ENCODE measurements around the gene NIPA2. TPM values are rescaled to one million over a fixed set of nuclear protein-coding genes. Genes with fewer than 3 reads are reported as not detected.

NIPA2 gene
- total RNA-seq, 2 donors from 2014 or later, result 57.0 to 58.3 TPM

GRCh38 chr15:22874966-22875365 lies 36.5 kb downstream of the NIPA2 start:
- Histone ChIP-seq H3K4me3 (ENCODE audit: low read length) (no peak overlapping the region), H3K27ac (ENCODE audit: low read depth, low read length) (no peak overlapping the region), H3K9ac (ENCODE audit: extremely low read depth, low read length, poor library complexity, severe bottlenecking) (no peak overlapping the region), H3K4me1 (ENCODE audit: control insufficient read depth, insufficient read depth, low read length) (no peaks in the 10 kb centered on the region), H3K27me3 (ENCODE audit: control insufficient read depth, insufficient read depth, low read length, poor library complexity, severe bottlenecking) (no peaks in the 10 kb centered on the region), H3K36me3 (ENCODE audit: control insufficient read depth, insufficient read depth, low read length) (peaks cover 81% of the 10 kb centered on the region), H3K9me3 (ENCODE audit: control insufficient read depth, low read length) (peaks cover 11% of the 10 kb centered on the region)
- no peak for TF ChIP-seq CTCF (conservative IDR thresholded peaks at IDR 0.05)
- Mint-ChIP-seq H3K4me3 (no peak overlapping the region), H3K27me3 (ENCODE audit: insufficient read depth) (no peaks in the 10 kb centered on the region), H3K36me3 (ENCODE audit: low read depth) (peaks cover 86% of the 10 kb centered on the region), H3K4me1 (peaks cover 4% of the 10 kb centered on the region), H3K27ac (no peak overlapping the region), H3K9me3 (no peaks in the 10 kb centered on the region)
- WGBS, 2 experiments (ENCODE audit: insufficient coverage in 1 of 2, insufficient read length in 1 of 2), result 89 to 98% methylated on average over 5 to 7 of the region's 7 CpGs
- no peak for DNase-seq

- Histone ChIP-seq H3K4me1 (ENCODE audit: control insufficient read depth, insufficient read depth, low read length) (no peaks in the 10 kb centered on the region), H3K9ac (ENCODE audit: extremely low read depth, low read length, poor library complexity, severe bottlenecking) (no peak overlapping the region), H3K27me3 (ENCODE audit: control insufficient read depth, insufficient read depth, low read length, poor library complexity, severe bottlenecking) (no peaks in the 10 kb centered on the region), H3K36me3 (ENCODE audit: control insufficient read depth, insufficient read depth, low read length) (peaks cover 78% of the 10 kb centered on the region), H3K9me3 (ENCODE audit: control insufficient read depth, low read length) (peaks cover 11% of the 10 kb centered on the region), H3K4me3 (ENCODE audit: low read length) (no peak overlapping the region), H3K27ac (ENCODE audit: low read depth, low read length) (no peak overlapping the region)
- 85 to 93% methylated on average over 2 to 5 of the region's 5 CpGs for WGBS, 2 experiments (ENCODE audit: insufficient coverage in 1 of 2, insufficient read length in 1 of 2)
- Mint-ChIP-seq H3K4me1 (peaks cover 4% of the 10 kb centered on the region), H3K27me3 (ENCODE audit: insufficient read depth) (no peaks in the 10 kb centered on the region), H3K4me3 (no peak overlapping the region), H3K9me3 (no peaks in the 10 kb centered on the region), H3K36me3 (ENCODE audit: low read depth) (peaks cover 87% of the 10 kb centered on the region), H3K27ac (no peak overlapping the region)
- no peak for DNase-seq
- no peak for TF ChIP-seq CTCF (conservative IDR thresholded peaks at IDR 0.05)
Observed at GRCh38 chr15:22877117-22877516, 38.7 kb downstream of the NIPA2 start.

- WGBS, 2 experiments (ENCODE audit: insufficient coverage in 1 of 2, insufficient read length in 1 of 2), result 94% methylated on average over 8 of the region's 8 CpGs; no CpG with 5 or more reads in 1 of the 2 experiments
- Histone ChIP-seq H3K9me3 (ENCODE audit: control insufficient read depth, low read length) (peaks cover 6% of the 10 kb centered on the region), H3K4me1 (ENCODE audit: control insufficient read depth, insufficient read depth, low read length) (no peaks in the 10 kb centered on the region), H3K36me3 (ENCODE audit: control insufficient read depth, insufficient read depth, low read length) (peaks cover 77% of the 10 kb centered on the region), H3K4me3 (ENCODE audit: low read length) (no peak overlapping the region), H3K27ac (ENCODE audit: low read depth, low read length) (no peak overlapping the region), H3K27me3 (ENCODE audit: control insufficient read depth, insufficient read depth, low read length, poor library complexity, severe bottlenecking) (no peaks in the 10 kb centered on the region), H3K9ac (ENCODE audit: extremely low read depth, low read length, poor library complexity, severe bottlenecking) (no peak overlapping the region)
- Mint-ChIP-seq H3K4me3 (no peak overlapping the region), H3K36me3 (ENCODE audit: low read depth) (peaks cover 87% of the 10 kb centered on the region), H3K4me1 (peaks cover 4% of the 10 kb centered on the region), H3K27me3 (ENCODE audit: insufficient read depth) (no peaks in the 10 kb centered on the region), H3K27ac (no peak overlapping the region), H3K9me3 (no peaks in the 10 kb centered on the region)
- DNase-seq, result no peak
- TF ChIP-seq CTCF (conservative IDR thresholded peaks at IDR 0.05), result peak; percentile 27
Observed at GRCh38 chr15:22877607-22878006, 39.1 kb downstream of the NIPA2 start.
